ENCODE data around the gene MPEG1. TPM values are rescaled to one million over a fixed set of nuclear protein-coding genes. Genes with fewer than 3 reads are reported as not detected.

Gene MPEG1
- polyA plus RNA-seq, 1 donor = 6.8 TPM

DNA sequence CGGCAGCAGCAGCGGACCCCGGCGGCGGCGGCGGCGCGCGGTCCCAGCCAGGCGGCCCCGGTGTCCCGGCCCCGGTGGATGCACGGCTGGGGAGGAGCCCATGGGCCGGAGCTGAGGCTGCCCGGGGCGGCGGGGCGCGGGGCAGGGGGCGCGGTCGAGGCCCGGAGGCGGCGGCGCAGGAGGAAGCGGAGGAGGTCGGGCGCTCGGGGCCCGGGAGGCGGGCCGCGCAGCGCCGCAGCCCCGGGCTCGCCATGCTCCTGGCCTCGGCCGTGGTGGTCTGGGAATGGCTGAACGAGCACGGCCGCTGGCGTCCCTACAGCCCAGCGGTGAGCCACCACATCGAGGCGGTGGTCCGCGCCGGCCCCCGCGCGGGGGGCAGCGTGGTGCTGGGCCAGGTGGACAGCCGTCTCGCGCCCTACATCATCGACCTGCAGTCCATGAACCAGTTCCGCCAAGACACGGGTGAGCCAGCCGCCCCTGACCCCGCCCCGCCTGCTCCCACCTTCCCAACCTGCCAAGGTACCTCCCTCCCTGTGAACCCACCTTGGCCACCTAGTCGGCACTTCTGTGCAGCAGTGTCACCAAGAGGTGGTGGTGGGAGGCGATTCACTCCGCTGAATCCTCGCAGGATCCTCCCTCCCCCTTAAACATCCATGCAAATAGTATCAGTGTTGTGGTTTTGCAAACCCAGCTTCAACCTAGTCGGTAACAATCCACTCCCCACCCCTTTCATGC, 40.2 kb downstream of the MPEG1 start:
- DNase-seq = no peak

DNA sequence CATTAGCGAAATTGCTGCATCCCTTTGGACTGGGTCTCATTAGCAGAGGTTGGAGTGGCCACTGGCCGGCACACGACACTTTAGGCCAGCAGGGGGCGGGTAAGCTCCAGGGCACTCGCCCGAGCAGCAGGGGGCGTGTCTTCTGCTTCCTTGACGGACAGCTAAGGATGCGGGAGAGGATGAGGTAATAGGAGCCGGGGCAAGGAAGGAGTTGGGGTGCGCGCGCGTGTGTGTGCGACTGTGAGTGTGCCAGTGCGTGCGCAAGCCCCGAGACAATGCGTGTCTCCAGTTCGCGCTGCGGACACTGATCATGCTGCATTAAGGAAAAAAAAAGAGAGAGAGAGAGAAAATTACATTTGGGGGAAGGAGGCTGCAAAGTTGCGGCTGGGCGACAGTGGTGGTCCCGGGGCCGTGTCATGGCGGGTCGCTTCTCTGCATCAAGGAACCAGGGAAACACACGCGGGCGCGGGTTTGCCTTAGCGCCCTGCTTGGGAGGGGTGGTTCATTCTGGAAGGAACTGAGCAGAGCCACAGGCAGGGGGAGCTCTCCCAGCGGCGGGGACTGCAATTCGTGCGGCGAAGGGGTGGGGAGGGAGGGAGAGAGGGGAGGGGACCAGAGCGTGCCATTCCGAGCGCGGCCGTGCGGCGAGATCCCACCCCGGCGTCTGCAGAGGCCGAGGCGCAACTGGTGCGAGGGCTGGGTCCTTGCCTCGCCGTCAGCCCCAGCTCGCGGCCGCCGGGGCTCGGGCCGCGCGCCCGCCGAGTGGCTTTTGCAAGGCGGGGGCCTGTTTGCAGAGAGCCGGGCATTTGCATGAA, 41.0 kb downstream of the MPEG1 start, which contains the start of gene DTX4:
TSS of gene DTX4 (plus strand) at position 625 of the 815 bp plus-strand sequence. CDS start 464 bp downstream, outside the sequence.
- DNase-seq = peak; percentile 89

DNA sequence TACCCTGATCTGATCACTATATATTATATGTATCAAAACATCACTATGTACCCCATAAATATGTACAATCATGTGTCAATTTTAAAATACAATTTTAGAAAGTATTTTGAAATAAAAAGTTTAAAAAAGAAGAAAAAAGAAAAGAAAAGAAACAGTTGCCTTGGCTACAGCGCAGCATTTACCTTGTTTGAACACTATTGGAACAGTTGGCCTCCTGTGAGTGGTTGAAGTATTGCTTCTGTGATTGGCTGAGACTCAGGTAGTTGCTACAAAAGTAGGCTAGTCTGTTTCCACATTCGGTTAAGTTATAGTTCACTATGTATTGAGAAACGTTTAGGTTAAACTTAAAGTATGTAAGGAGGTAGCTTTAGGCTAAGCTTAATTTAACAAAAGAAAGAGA, 48.7 kb downstream of the MPEG1 start:
- no peak for DNase-seq

Other genes starting within 250 kb of the MPEG1 start
- not detected for gene GLYATL1B, start 126.6 kb downstream of the MPEG1 start, polyA plus RNA-seq (ENCODE audit: insufficient read length)
- 20.3 TPM for gene FAM111B, start 105.7 kb downstream of the MPEG1 start, polyA plus RNA-seq (ENCODE audit: insufficient read length)
- gene FAM111A, start 70.1 kb downstream of the MPEG1 start, polyA plus RNA-seq (ENCODE audit: insufficient read length) = 99.3 TPM
- gene DTX4, start 40.8 kb downstream of the MPEG1 start, polyA plus RNA-seq (ENCODE audit: insufficient read length) = 45.9 TPM
- not detected for gene OR5AN1, start 146.0 kb upstream of the MPEG1 start, polyA plus RNA-seq (ENCODE audit: insufficient read length)
- 0.03 TPM for gene OR5A2, start 213.5 kb upstream of the MPEG1 start, polyA plus RNA-seq (ENCODE audit: insufficient read length)
- 0.03 TPM for gene OR5A1, start 223.5 kb upstream of the MPEG1 start, polyA plus RNA-seq (ENCODE audit: insufficient read length)
- not detected for gene OR4D6, start 244.0 kb upstream of the MPEG1 start, polyA plus RNA-seq (ENCODE audit: insufficient read length)

Data from left kidney (tissue), 2 donors.